Measurements from ENCODE around the gene LRP11. TPM values are rescaled to one million over a fixed set of nuclear protein-coding genes. Genes with fewer than 3 reads are reported as not detected.

Gene LRP11
- total and polyA plus RNA-seq, 9 of the 15 experiments (the other 6 are each of a cell fraction or from before 2014, with no cell fraction given): 0.51 to 3.5 (median 2.4) TPM

- TF ChIP-seq EHMT2 (IDR thresholded peaks at IDR 0.05) (no peak), TARDBP (IDR thresholded peaks at IDR 0.05) (no peak), YY1 (IDR thresholded peaks at IDR 0.05; ENCODE audit: borderline replicate concordance in 1 of 3, control insufficient read depth in 1 of 3, extremely low read depth in 1 of 3, insufficient read depth in 3 of 3, insufficient read length in 1 of 3, insufficient replicate concordance in 2 of 3, low read depth in 1 of 3, low read length in 2 of 3) (no peak), SP1 (CRISPR knock-in tag; IDR thresholded peaks at IDR 0.05) (no peak), TFAM (CRISPR knock-in tag; conservative IDR thresholded peaks at IDR 0.05) (no peak), ESRRB (CRISPR knock-in tag; IDR thresholded peaks at IDR 0.05; ENCODE audit: borderline replicate concordance) (no peak), CAMTA2 (CRISPR knock-in tag; conservative IDR thresholded peaks at IDR 0.05) (no peak), ELF4 (CRISPR knock-in tag; IDR thresholded peaks at IDR 0.05) (no peak), CBX1 (IDR thresholded peaks at IDR 0.05; ENCODE audit: low read depth) (no peak), SNRNP70 (optimal IDR thresholded peaks at IDR 0.05; ENCODE audit: low read depth, low read length) (no peak), ZNF589 (CRISPR knock-in tag; IDR thresholded peaks at IDR 0.05; ENCODE audit: low read depth) (no peak)
- TF ChIP-seq, protein P1, sequence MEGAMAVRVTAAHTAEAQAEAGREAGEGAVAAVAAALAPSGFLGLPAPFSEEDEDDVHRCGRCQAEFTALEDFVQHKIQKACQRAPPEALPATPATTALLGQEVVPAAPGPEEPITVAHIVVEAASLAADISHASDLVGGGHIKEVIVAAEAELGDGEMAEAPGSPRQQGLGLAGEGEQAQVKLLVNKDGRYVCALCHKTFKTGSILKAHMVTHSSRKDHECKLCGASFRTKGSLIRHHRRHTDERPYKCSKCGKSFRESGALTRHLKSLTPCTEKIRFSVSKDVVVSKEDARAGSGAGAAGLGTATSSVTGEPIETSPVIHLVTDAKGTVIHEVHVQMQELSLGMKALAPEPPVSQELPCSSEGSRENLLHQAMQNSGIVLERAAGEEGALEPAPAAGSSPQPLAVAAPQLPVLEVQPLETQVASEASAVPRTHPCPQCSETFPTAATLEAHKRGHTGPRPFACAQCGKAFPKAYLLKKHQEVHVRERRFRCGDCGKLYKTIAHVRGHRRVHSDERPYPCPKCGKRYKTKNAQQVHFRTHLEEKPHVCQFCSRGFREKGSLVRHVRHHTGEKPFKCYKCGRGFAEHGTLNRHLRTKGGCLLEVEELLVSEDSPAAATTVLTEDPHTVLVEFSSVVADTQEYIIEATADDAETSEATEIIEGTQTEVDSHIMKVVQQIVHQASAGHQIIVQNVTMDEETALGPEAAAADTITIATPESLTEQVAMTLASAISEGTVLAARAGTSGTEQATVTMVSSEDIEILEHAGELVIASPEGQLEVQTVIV (CRISPR knock-in tag; IDR thresholded peaks at IDR 0.05; ENCODE audit: borderline replicate concordance): no peak
Measured at GRCh38 chr6:149910721-149911151, 46.6 kb upstream of the LRP11 start (continued).
